Mucosa of descending colon (tissue), 3 donors: Measurements from ENCODE around the gene GPR26. TPM values are rescaled to one million over a fixed set of nuclear protein-coding genes. Genes with fewer than 3 reads are reported as not detected.

Experiments used
- ATAC-seq: fragments of 200-7000 bp; cut with Tn5 transposase; one replicate; pipeline ENCODE4 v1.9.1; 2020; ENCODE audit warnings: mild to moderate bottlenecking, moderate library complexity
- DNase-seq, 3 donors: peaks; one replicate each; pipeline ENCODE4 v3.0.0-alpha.2; 2020
- H3K36me3 ChIP-seq: fragments of 200-600 bp; one replicate; pipeline ENCODE4 v1.8.0; 2021; ENCODE audit warnings: low read depth, mild to moderate bottlenecking
- H3K4me1 ChIP-seq: fragments of 200-600 bp; one replicate; pipeline ENCODE4 v1.8.0; 2021; ENCODE audit warnings: low read depth, mild to moderate bottlenecking
- H3K4me3 ChIP-seq: fragments of 200-600 bp; one replicate; pipeline ENCODE4 v1.8.0; 2021; ENCODE audit warnings: mild to moderate bottlenecking
- H3K9me3 ChIP-seq: fragments of 200-600 bp; one replicate; pipeline ENCODE4 v1.8.0; 2021; ENCODE audit warnings: mild to moderate bottlenecking
- CTCF ChIP-seq: fragments of 200-600 bp; IDR thresholded peaks from one replicate; pipeline ENCODE4 v1.8.0; 2022; ENCODE audit warnings: antibody characterized with exemption, mild to moderate bottlenecking
- intact Hi-C, 2 donors: fragments of 100-400 bp; cut with DNase I in 1 of 2; cut with micrococcal nuclease in 1 of 2; formaldehyde crosslinking; loops; one replicate each; pipeline versions ENCODE4 v1.11.0 to v1.11.1; 2022; cut with DNase I, micrococcal nuclease
- total RNA-seq, 3 donors: library from RNA; stranded (reverse); fragmentation: NEBNext Ultra II Directional in 2 of 3; extraction: Animal tissue kit (Norgen Biotek cat#: 25700) in 2 of 3; gene quantifications; one replicate each; pipeline versions ENCODE4 v1.2.1 to v1.2.4, GENCODE V29; 2021 to 2023
- donor health status: DM: no; HTN: no; CAD: no; lungs with moderate emphysema.
- donor health status: DM: no; HTN: no; CAD: no.
- donor health status: DM: no; HTN: yes; CAD: no.

Gene GPR26
- total RNA-seq, 3 donors from 2014 or later: not detected

GRCh38 chr10:123741146-123741545, 75.0 kb downstream of the GPR26 start:
- DNase-seq: no peak
- Histone ChIP-seq H3K9me3 (peaks cover 5% of the 10 kb centered on the region), H3K36me3 (no peaks in the 10 kb centered on the region), H3K4me1 (no peaks in the 10 kb centered on the region), H3K4me3 (no peak overlapping the region)
- intact Hi-C loops: no loop called here
- no peak for TF ChIP-seq CTCF
- ATAC-seq: no peak

- no peak for TF ChIP-seq CTCF
- no peaks in the 10 kb centered on the region for H3K4me1 ChIP-seq
- H3K36me3 ChIP-seq: no peaks in the 10 kb centered on the region
- ATAC-seq (no peak), DNase-seq (no peak)
- H3K4me3 ChIP-seq: no peak overlapping the region
- intact Hi-C loops: no loop called here
- peaks cover 5% of the 10 kb centered on the region for H3K9me3 ChIP-seq
These were observed 75.6 kb downstream of the GPR26 start for GRCh38 chr10:123741711-123742110.

GRCh38 chr10:123742751-123743440, 76.7 kb downstream of the GPR26 start:
- DNase-seq (no peak), ATAC-seq (no peak)
- H3K36me3 ChIP-seq: no peaks in the 10 kb centered on the region
- H3K4me3 ChIP-seq: no peak overlapping the region
- no peaks in the 10 kb centered on the region for H3K9me3 ChIP-seq
- intact Hi-C loops: no loop called here
- no peak for TF ChIP-seq CTCF
- no peaks in the 10 kb centered on the region for H3K4me1 ChIP-seq

- H3K36me3 ChIP-seq: no peaks in the 10 kb centered on the region
- no peak overlapping the region for H3K4me3 ChIP-seq
- DNase-seq: no peak
- H3K4me1 ChIP-seq: no peaks in the 10 kb centered on the region
- intact Hi-C loops: no loop called here
- no peak for ATAC-seq
- TF ChIP-seq CTCF: no peak
- H3K9me3 ChIP-seq: no peaks in the 10 kb centered on the region
These were observed 77.5 kb downstream of the GPR26 start for GRCh38 chr10:123743441-123744223.

GRCh38 chr10:123744224-123744536, 78.0 kb downstream of the GPR26 start:
- TF ChIP-seq CTCF: no peak
- no peaks in the 10 kb centered on the region for H3K4me1 ChIP-seq
- no peak overlapping the region for H3K4me3 ChIP-seq
- H3K9me3 ChIP-seq: no peaks in the 10 kb centered on the region
- intact Hi-C loops: no loop called here
- DNase-seq: no peak
- no peak for ATAC-seq
- no peaks in the 10 kb centered on the region for H3K36me3 ChIP-seq

Other genes with a start within 250 kb of the GPR26 start
- gene CPXM2, start 225.5 kb downstream of the GPR26 start, total RNA-seq: 10 to 100 TPM in 1 of 3 donors, 1 to 10 TPM in 2; 3.1 to 56.1 (median 7.7) TPM